HUES48 (cell line): ENCODE results near the gene ANO5.

Source experiments
- H3K27ac ChIP-seq: one replicate; pipeline ENCODE4 v1.7.0; 2013; ENCODE audit warnings: low read depth, low read length, inconsistent platforms
- H3K27me3 ChIP-seq: 2 replicates; pipeline ENCODE4 v1.6.1; 2013; ENCODE audit warnings: mild to moderate bottlenecking, low read length; ENCODE audit not compliant: control insufficient read depth, insufficient read depth
- H3K36me3 ChIP-seq: 2 replicates; pipeline ENCODE4 v1.6.1; 2013; ENCODE audit warnings: low read length; ENCODE audit not compliant: control insufficient read depth, insufficient read depth
- H3K4me1 ChIP-seq: 2 replicates; pipeline ENCODE4 v1.6.1; 2013; ENCODE audit warnings: mild to moderate bottlenecking, low read length; ENCODE audit not compliant: control insufficient read depth, insufficient read depth
- H3K4me3 ChIP-seq: 2 replicates; pipeline ENCODE4 v1.5.1; 2013; ENCODE audit warnings: mild to moderate bottlenecking, low read depth, low read length
- H3K9ac ChIP-seq: 2 replicates; pipeline ENCODE4 v1.6.1; 2013; ENCODE audit warnings: mild to moderate bottlenecking, low read depth, low read length, moderate library complexity
- H3K9me3 ChIP-seq: 2 replicates; pipeline ENCODE4 v1.6.1; 2013; ENCODE audit warnings: low read length; ENCODE audit not compliant: control insufficient read depth, insufficient read depth

The ANO5 gene

DNA sequence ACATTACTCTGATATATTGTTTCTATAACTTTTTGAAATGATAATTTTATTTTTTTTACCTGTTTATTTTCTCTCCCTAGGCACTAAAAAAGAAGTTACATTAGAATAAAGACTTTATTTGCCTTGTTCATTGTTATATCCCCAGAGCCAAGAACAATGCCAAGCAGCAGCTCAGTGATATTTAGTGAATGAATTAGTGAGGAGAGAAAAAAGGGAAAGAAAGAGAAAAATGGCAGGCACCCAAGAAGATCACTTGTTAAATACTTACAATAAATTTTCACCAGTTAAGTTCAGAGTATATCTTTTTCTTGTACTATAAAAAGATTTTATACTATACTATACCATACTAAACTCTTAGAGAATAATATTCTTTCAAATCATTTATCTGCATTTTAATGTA lies 13.3 kb upstream of the ANO5 start:
- Histone ChIP-seq H3K4me1 (peaks cover 11% of the 10 kb centered on the region), H3K27me3 (no peaks in the 10 kb centered on the region), H3K4me3 (no peak overlapping the region), H3K9ac (no peak overlapping the region), H3K9me3 (no peaks in the 10 kb centered on the region), H3K36me3 (no peaks in the 10 kb centered on the region), H3K27ac (no peak overlapping the region)

DNA sequence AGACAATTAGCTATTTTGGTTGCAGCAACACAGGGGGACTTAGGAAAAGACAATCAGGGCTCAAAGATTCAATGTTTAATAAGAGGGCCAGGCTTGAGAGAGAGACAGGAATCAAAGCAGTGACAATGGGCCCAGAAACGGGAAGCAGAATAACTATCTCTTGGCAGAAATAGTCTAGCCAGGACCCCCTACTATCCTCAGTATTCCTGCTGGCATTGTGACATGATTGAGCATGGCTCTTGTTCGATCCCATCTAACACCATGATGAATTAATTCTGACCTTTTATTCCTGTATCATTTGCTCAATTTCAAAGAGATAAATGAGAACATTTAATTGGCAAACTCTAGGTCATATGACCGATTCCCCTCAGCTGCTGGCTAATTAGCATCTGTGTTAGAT lies 12.8 kb upstream of the ANO5 start:
- Histone ChIP-seq H3K36me3 (no peaks in the 10 kb centered on the region), H3K9me3 (no peaks in the 10 kb centered on the region), H3K27me3 (no peaks in the 10 kb centered on the region), H3K4me1 (peaks cover 11% of the 10 kb centered on the region), H3K4me3 (no peak overlapping the region), H3K9ac (no peak overlapping the region), H3K27ac (no peak overlapping the region)

DNA sequence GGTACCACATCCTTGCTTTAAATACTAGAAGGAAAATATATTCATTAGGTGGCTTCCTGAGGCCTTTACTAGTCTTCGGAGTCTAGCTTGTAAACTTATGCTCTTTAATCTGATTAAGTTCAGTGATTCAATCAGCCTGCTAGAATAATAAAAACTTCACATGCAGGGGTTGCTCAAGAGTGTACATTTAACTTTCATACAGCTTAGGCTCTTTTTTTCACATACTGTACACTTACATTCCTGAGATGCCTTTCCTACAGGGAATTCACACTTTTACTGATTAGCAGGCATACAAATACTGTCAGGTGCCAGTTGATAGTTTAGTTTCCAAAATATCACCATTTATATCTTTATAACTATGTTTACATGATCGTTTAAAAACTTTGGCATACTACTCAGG lies 3.2 kb upstream of the ANO5 start:
- Histone ChIP-seq H3K27me3 (peaks cover 6% of the 10 kb centered on the region; the same call in 1 of the 2 replicates), H3K4me1 (peaks cover 17% of the 10 kb centered on the region; the same call in 1 of the 2 replicates), H3K36me3 (no peaks in the 10 kb centered on the region), H3K9ac (no peak overlapping the region), H3K27ac (no peak overlapping the region), H3K9me3 (no peaks in the 10 kb centered on the region), H3K4me3 (no peak overlapping the region)

DNA sequence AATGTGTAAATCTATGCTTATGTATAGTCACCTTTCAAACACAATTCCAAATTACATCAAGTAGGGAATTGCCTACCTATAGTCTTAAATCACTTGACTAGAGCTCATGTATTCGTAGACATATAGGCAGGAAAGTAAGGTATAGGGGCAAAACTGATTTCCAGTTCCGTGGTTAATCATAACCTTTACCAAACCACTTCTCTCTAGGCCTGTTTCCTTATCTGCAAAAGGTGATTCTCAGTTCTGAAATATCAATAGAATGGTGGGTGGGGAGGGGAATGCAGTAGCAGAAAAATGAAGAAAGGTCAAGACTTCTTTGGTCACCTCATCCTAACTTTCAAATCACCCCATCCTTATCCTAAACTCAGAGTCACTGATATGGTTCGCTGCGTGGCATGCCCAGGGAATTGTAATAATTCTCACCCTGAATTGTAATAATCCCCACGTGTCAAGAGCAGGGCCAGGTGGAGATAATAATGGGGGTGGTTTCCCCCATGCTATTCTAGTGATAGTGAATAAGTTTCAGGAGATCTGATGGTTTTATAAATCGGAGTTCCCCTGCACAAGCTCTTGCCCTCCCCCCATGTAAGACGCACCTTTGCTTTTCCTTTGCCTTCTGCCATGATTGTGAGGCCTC lies 1.9 kb upstream of the ANO5 start:
- Histone ChIP-seq H3K27me3 (peaks cover 7% of the 10 kb centered on the region; the same call in 1 of the 2 replicates), H3K9me3 (no peaks in the 10 kb centered on the region), H3K4me1 (peaks cover 20% of the 10 kb centered on the region; the same call in 1 of the 2 replicates), H3K4me3 (no peak overlapping the region), H3K36me3 (no peaks in the 10 kb centered on the region), H3K9ac (no peak overlapping the region), H3K27ac (no peak overlapping the region)

DNA sequence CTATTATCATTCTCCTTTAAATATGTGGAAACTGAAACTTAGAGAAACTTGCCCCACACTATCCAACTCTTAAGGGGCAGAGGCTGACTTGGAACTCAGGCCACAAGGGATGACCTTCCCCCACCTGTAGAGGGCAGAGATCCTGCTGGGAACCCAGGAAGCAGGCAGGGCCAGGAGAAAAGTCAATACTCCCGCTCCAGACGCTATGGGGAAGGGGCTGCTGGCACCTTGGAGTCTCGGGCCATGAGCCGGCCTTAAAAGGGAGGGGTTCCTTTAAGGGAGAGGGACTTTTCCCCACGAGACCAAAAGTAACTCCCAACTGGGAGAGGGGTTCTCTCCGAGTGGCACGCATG lies 620 bp upstream of the ANO5 start:
- Histone ChIP-seq H3K27me3 (peaks cover 7% of the 10 kb centered on the region; the same call in 1 of the 2 replicates), H3K4me1 (peaks cover 20% of the 10 kb centered on the region; the same call in 1 of the 2 replicates), H3K9ac (peak overlapping the region; percentile 73), H3K9me3 (no peaks in the 10 kb centered on the region), H3K36me3 (no peaks in the 10 kb centered on the region), H3K4me3 (peak overlapping the region; percentile 95), H3K27ac (peak overlapping the region; percentile 59)

DNA sequence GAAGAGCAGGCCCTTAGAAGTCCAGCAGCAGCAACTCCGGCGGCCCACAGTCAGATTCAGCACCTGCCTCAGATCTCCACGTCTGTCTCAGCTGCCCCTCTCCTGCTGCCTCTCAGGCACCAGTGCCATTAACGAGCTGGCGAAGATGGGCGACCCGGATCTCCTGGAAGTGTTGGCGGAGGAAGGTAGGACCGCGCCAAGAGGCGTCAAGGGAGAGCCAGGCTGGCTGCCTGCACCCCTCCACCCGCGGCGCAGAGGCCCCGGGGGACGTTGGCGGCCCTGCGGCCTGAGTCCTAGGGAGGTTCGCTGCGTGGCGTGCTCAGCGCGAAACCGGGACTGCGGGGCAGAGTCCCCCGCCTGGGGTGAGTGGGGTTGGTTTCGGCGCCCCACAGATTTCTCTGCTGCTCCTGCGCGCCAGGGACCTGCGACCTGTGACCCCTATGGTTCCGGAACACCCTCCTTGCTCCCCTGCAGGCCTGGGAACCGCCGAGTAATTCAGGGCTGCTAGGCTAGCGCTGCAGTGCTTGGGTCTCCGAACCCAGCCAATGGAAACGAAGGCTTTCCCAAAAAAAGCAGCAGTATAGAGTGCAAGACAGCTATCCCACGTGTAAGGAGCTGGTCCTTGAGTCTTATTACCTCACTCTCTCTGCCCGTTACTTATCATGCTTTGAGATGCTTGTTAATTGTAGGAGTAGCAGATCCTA lies 615 bp downstream of the ANO5 start:
- H3K9me3 ChIP-seq = no peaks in the 10 kb centered on the region
- peak overlapping the region; percentile 95 for H3K4me3 ChIP-seq
- peak overlapping the region; percentile 18; the same call in 1 of the 2 replicates for H3K9ac ChIP-seq
- peaks cover 7% of the 10 kb centered on the region; the same call in 1 of the 2 replicates for H3K27me3 ChIP-seq
- peak overlapping the region; percentile 4 for H3K27ac ChIP-seq
- H3K36me3 ChIP-seq = no peaks in the 10 kb centered on the region
- peaks cover 22% of the 10 kb centered on the region; the same call in 1 of the 2 replicates for H3K4me1 ChIP-seq

DNA sequence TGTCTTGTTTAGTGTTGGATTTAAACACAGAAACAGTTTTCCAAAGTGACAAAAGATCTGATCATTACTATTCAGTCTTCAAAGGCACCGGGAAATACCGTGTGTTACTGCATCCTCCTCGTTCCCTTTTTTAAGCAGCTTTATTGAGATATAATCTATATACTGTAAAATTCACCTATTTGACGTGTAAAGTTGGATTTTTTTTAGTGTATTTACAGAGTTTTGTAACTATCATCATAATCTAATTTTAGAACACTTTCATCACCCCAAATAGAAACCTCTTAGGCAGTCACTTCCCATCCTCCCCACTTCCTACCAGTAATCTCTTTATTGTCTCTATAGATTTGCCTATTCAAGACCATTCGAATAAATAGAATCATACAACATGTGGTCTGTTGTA lies 1.4 kb downstream of the ANO5 start:
- Histone ChIP-seq H3K9ac (no peak overlapping the region), H3K27me3 (peaks cover 7% of the 10 kb centered on the region; the same call in 1 of the 2 replicates), H3K9me3 (no peaks in the 10 kb centered on the region), H3K36me3 (no peaks in the 10 kb centered on the region), H3K4me1 (peaks cover 16% of the 10 kb centered on the region; the same call in 1 of the 2 replicates), H3K4me3 (peak overlapping the region; percentile 95), H3K27ac (no peak overlapping the region)

DNA sequence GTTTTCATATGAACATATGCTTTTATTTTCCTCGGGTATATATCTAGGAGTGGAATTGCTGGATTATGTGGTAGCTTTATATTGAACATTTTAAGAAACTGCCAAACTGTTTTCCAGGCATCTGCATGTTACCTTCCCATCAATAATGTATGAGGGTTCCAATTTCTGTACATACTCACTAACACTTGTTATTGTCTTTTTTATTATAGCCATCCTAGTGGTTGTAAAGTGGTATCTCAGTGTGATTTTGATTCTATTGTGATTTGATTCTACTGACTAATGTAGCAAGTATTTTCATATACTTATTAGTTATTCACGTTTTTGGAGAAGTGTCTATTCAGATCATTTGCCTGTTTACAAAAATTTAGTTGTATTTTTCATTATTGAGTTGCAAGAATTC lies 2.0 kb downstream of the ANO5 start:
- peak overlapping the region; percentile 95; the same call in 1 of the 2 replicates for H3K4me3 ChIP-seq
- H3K4me1 ChIP-seq = peaks cover 13% of the 10 kb centered on the region; the same call in 1 of the 2 replicates

DNA sequence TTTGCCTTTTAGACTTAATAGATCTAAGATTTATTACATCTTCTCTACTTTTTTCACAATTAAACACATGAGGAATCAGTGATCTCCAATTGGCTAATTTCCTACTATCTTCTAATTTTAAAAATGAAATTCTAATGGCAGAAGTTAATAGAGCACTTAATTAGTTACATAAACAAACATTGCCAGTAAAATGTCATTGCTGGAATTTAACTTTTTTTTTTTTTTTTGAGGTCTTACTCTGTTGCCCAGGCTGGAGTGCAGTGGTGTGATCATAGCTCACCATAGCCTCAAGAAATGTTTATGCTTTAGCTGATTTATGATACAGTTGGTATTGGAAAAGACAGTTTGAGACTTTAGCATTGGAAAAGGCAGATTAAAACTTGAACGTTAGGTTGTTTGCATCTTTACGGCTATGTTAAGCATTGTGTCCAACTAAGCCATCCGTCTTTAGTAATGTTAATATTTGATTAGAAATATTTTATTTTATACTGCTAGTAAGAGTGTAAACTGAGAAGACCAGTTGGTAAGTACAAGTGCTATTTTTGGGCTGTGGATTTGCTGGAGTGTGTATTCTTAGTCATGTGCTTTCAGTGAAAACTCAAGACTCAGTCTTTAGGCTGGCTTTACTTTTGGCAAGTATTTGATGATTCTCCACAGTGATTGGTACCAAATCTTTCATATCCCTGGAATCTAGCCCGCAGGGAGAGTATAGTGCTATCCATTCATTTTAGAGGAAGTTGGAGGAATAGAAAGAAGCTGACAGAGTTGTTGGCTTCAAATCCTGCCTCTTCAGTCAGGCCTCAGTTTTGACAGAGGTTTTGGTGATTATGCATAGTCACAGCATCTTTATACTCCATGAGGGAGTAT lies 4.5 kb downstream of the ANO5 start:
- no peaks in the 10 kb centered on the region for H3K9me3 ChIP-seq
- no peak overlapping the region for H3K27ac ChIP-seq
- peaks cover 13% of the 10 kb centered on the region; the same call in 1 of the 2 replicates for H3K4me1 ChIP-seq
- no peaks in the 10 kb centered on the region for H3K36me3 ChIP-seq
- H3K9ac ChIP-seq = no peak overlapping the region
- H3K27me3 ChIP-seq = peaks cover 7% of the 10 kb centered on the region; the same call in 1 of the 2 replicates
- H3K4me3 ChIP-seq = no peak overlapping the region

More for the DNA sequence above, 2.0 kb downstream of the ANO5 start:
- Histone ChIP-seq H3K36me3 (no peaks in the 10 kb centered on the region), H3K27me3 (peaks cover 7% of the 10 kb centered on the region; the same call in 1 of the 2 replicates), H3K9me3 (no peaks in the 10 kb centered on the region), H3K27ac (no peak overlapping the region), H3K9ac (no peak overlapping the region)

DNA sequence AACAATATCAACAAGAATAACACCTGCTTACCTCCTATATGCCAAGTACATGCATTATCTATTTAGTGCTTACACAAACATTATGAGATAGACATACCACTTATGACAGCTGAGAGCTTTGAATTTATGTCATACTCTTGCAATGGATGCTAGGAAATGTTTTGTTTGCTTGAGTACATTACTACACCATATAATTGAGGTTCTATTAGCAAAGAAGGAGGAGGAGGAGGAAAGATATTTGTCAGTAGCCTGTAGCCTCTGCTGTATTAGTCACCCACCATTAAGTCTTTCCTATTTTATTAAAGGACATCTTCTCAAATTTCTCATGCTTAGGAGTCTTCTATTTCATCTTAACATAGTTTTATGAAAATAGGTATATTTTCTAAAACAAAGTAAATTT lies 6.4 kb downstream of the ANO5 start:
- Histone ChIP-seq H3K27me3 (peaks cover 5% of the 10 kb centered on the region; the same call in 1 of the 2 replicates), H3K4me3 (no peak overlapping the region), H3K36me3 (no peaks in the 10 kb centered on the region), H3K27ac (no peak overlapping the region), H3K9me3 (no peaks in the 10 kb centered on the region), H3K4me1 (peaks cover 9% of the 10 kb centered on the region; the same call in 1 of the 2 replicates), H3K9ac (no peak overlapping the region)
